Keratinocyte (primary cell): Measurements from ENCODE around the gene MYH9.

Source experiments
- CTCF ChIP-seq, 3 experiments: IDR thresholded peaks in 1 of 3; conservative IDR thresholded peaks in 1 of 3; optimal IDR thresholded peaks in 1 of 3; 2 replicates in 2 of 3; 3 replicates in 1 of 3; pipeline versions ENCODE3 to v1.5.1; 2011; ENCODE audit warnings: low read length in 3 of 3, mild to moderate bottlenecking in 3 of 3, moderate library complexity in 2 of 3, control low read depth in 1 of 3, inconsistent platforms in 1 of 3; ENCODE audit not compliant: insufficient read depth in 2 of 3; ENCODE audit errors: extremely low read depth in 1 of 3
- EZH2 ChIP-seq: IDR thresholded peaks from one replicate; pipeline ENCODE4 v1.6.1; 2012; ENCODE audit warnings: inconsistent platforms, mild to moderate bottlenecking, low read length, moderate library complexity

- no peak for TF ChIP-seq CTCF (optimal IDR thresholded peaks at IDR 0.05 in 1 of 3, IDR thresholded peaks at IDR 0.05 in 1 of 3, conservative IDR thresholded peaks at IDR 0.05 in 1 of 3; ENCODE audit: extremely low read depth in 1 of 3, insufficient read depth in 2 of 3, low read length in 3 of 3)
- no peak for TF ChIP-seq EZH2
These were observed 154.9 kb downstream of the MYH9 start for GRCh38 chr22:36232715-36233401.
